Measurements from ENCODE around the gene ZNF462. TPM values are rescaled to one million over a fixed set of nuclear protein-coding genes. Genes with fewer than 3 reads are reported as not detected.

The ZNF462 gene
- total RNA-seq, 1 experiment from 2014 or later = 164 TPM

DNA sequence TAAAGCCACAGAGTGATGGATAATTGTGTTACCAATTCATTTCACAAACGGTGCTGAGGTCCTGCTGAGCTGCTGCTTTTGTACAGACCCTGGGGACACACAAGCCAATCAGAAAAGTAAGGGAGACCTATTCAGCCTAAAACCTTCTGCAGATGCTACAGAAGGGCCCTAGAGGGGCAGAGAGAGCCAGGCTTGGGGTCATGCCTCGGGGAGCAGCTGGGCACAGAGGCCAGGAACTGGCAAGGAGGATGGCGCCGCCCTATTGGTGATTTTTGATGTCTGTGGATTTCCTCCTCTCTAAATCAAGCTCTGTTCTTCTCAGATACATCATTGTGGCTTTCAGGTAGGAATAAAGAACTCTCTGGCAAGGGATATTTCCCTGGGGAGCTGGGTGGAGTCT is 181.9 kb downstream of the ZNF462 start:
- no peak overlapping the region for H4K91ac ChIP-seq (ENCODE audit: insufficient read length, low read depth, low read length)

More for the DNA sequence above, 181.9 kb downstream of the ZNF462 start:
- no peaks in the 10 kb centered on the region; a peak in 2 of 5 replicates for H3K9me3 Mint-ChIP-seq
- no peak overlapping the region for H2BK5ac ChIP-seq (ENCODE audit: insufficient read length, low read length)
- peaks cover 3% of the 10 kb centered on the region; the same call in 1 of the 2 replicates for H3K4me1 ChIP-seq (ENCODE audit: insufficient read depth, low read length)
- no peak overlapping the region for H3K23ac ChIP-seq (ENCODE audit: insufficient read length, low read depth, low read length)
- no peak overlapping the region for H3K27ac ChIP-seq (ENCODE audit: insufficient read length, low read depth, low read length)
- H3K27ac Mint-ChIP-seq = no peak overlapping the region; a peak in 1 of 7 replicates
- TF ChIP-seq, protein P1, sequence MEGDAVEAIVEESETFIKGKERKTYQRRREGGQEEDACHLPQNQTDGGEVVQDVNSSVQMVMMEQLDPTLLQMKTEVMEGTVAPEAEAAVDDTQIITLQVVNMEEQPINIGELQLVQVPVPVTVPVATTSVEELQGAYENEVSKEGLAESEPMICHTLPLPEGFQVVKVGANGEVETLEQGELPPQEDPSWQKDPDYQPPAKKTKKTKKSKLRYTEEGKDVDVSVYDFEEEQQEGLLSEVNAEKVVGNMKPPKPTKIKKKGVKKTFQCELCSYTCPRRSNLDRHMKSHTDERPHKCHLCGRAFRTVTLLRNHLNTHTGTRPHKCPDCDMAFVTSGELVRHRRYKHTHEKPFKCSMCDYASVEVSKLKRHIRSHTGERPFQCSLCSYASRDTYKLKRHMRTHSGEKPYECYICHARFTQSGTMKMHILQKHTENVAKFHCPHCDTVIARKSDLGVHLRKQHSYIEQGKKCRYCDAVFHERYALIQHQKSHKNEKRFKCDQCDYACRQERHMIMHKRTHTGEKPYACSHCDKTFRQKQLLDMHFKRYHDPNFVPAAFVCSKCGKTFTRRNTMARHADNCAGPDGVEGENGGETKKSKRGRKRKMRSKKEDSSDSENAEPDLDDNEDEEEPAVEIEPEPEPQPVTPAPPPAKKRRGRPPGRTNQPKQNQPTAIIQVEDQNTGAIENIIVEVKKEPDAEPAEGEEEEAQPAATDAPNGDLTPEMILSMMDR (conservative IDR thresholded peaks at IDR 0.05) = peak; percentile 52
- DNase-seq = no peak
- H3K4me1 Mint-ChIP-seq = peaks cover 25 to 27% of the 10 kb centered on the region in 2 experiments
- H3K36me3 Mint-ChIP-seq (ENCODE audit: insufficient read depth in 1 of 3, low read depth in 3 of 3) = no peaks in the 10 kb centered on the region
- no peak overlapping the region for H3K4ac ChIP-seq (ENCODE audit: low read depth, low read length)
- no peaks in the 10 kb centered on the region for H3K9me3 ChIP-seq (ENCODE audit: control insufficient read depth, low read depth, low read length)
- H3T11ph ChIP-seq (ENCODE audit: low read length) = no peak overlapping the region
- no peaks in the 10 kb centered on the region for H3K27me3 ChIP-seq (ENCODE audit: insufficient read depth, low read length)
- H3K27me3 Mint-ChIP-seq (ENCODE audit: low read depth) = peaks cover 2% of the 10 kb centered on the region; the same call in 1 of the 2 replicates
- no peak overlapping the region for H3K9ac ChIP-seq (ENCODE audit: extremely low read depth, insufficient read length, low read length)
- H4K5ac ChIP-seq (ENCODE audit: insufficient read length, low read depth, low read length) = no peak overlapping the region
- no peak overlapping the region for H3K56ac ChIP-seq (ENCODE audit: insufficient read length, low read depth, low read length)
- H2AFZ ChIP-seq (ENCODE audit: low read length) = no peak overlapping the region
- H4K20me1 ChIP-seq (ENCODE audit: control insufficient read depth, insufficient read depth, insufficient read length) = peaks cover 2% of the 10 kb centered on the region
- H3K14ac ChIP-seq (ENCODE audit: insufficient read depth, low read length) = no peak overlapping the region
- no peaks in the 10 kb centered on the region for H3K79me2 ChIP-seq (ENCODE audit: insufficient read depth, low read length)
- no peaks in the 10 kb centered on the region for H3K79me1 ChIP-seq (ENCODE audit: insufficient read depth, low read depth, low read length, poor library complexity, severe bottlenecking)
- no peak overlapping the region for H3K4me2 ChIP-seq (ENCODE audit: insufficient read depth, insufficient read length, low read length)
- no peak overlapping the region for H2BK12ac ChIP-seq (ENCODE audit: insufficient read length, low read depth, low read length)
- no peak overlapping the region for H3K4me3 Mint-ChIP-seq
- H2BK20ac ChIP-seq (ENCODE audit: low read depth, low read length, poor library complexity, severe bottlenecking) = no peak overlapping the region
- no peak overlapping the region for H2AK5ac ChIP-seq (ENCODE audit: insufficient read length, low read length)
- H2BK15ac ChIP-seq (ENCODE audit: low read depth, low read length) = no peak overlapping the region
- no peak overlapping the region for H2BK120ac ChIP-seq (ENCODE audit: low read depth, low read length, poor library complexity, severe bottlenecking)
- no peak overlapping the region for H3K18ac ChIP-seq (ENCODE audit: insufficient read length, low read depth, low read length)
- H3K23me2 ChIP-seq (ENCODE audit: insufficient read length, low read depth, low read length, poor library complexity, severe bottlenecking) = no peaks in the 10 kb centered on the region
- no peak overlapping the region for H4K8ac ChIP-seq (replicated peaks; ENCODE audit: insufficient read length, low read depth, low read length)
- WGBS (ENCODE audit: extremely low coverage, insufficient read length, low lambda C conversion rate) = no CpG with 5 or more reads among the region's 4 CpGs
